ENCODE measurements around the gene ADCY2. TPM values are rescaled to one million over a fixed set of nuclear protein-coding genes. Genes with fewer than 3 reads are reported as not detected.

The ADCY2 gene
- polyA plus RNA-seq, 3 donors: 4.4 to 5.8 (median 5.6) TPM

- no peak for DNase-seq (ENCODE audit: low read depth in 3 of 3, low spot score in 2 of 3)
These were observed 455.8 kb downstream of the ADCY2 start for GRCh38 chr5:7851617-7852289.

DNA sequence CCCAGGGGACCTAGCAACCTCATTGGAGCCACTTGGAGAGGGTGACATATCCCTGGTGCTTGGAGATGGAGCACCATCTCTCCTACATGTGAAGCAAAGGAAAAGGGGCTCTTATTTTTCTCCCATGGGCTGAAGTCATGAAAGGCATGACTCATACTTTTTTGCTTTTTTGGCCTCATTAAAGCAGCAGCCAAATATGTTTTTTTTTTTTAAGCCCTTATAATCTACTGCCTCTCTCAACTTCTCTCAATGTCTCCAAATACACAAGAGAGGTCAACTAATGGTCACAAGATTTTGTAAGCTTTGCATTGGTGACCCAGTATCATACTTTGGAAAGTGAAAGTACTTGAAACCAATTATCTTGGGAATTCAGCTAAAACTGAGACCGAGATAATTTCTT lies 456.6 kb downstream of the ADCY2 start:
- DNase-seq (ENCODE audit: low read depth in 3 of 3, low spot score in 2 of 3): no peak

DNA sequence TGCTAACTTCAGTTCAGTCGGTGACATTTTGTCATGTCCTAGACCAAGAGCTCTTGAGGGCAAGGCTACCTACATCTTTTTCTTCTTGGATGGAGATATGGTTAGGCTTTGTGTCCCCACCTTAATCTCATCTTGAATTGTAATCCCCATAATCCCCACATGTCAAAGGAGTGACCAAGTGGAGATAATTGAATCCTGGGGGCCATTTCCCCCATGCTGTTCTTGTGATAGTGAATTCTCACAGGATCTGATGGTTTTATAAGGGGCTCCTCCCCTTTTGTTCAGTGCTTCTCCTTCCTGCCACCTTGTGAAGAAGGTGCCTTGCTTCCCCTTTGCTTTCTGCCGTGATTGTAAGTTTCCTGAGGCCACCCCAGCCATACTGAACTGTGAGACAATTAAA lies 457.1 kb downstream of the ADCY2 start:
- no peak for DNase-seq (ENCODE audit: low read depth in 3 of 3, low spot score in 2 of 3)

GRCh38 chr5:7855611-7856010 lies 459.7 kb downstream of the ADCY2 start:
- DNase-seq (ENCODE audit: low read depth in 3 of 3, low spot score in 2 of 3): no peak

- DNase-seq (ENCODE audit: low read depth in 3 of 3, low spot score in 2 of 3): no peak
These were observed 460.9 kb downstream of the ADCY2 start for GRCh38 chr5:7856855-7857254.

GRCh38 chr5:7857361-7857760 lies 461.4 kb downstream of the ADCY2 start:
- no peak for DNase-seq (ENCODE audit: low read depth in 3 of 3, low spot score in 2 of 3)

GRCh38 chr5:7857926-7858632 lies 462.1 kb downstream of the ADCY2 start:
- DNase-seq (ENCODE audit: low read depth in 3 of 3, low spot score in 2 of 3): no peak

DNA sequence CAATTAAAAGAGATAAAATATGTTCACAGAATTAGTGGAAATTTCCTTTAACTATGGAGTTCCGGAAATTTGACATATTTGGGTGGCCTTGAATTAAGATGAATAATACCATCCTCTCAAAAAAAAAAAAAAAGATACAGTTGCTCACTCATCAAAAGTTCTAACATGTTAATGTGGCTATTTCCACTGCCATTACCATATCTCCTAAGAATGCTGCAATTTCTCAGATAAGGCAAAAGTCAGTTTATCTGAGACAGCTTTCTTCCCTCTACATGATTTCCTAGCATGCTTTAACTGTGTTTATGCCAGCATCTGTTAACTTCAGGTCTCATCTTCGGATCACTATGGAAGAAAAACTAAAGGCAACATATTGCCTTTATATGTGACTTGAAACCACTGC lies 470.3 kb downstream of the ADCY2 start:
- DNase-seq (ENCODE audit: low read depth in 3 of 3, low spot score in 2 of 3): no peak

DNA sequence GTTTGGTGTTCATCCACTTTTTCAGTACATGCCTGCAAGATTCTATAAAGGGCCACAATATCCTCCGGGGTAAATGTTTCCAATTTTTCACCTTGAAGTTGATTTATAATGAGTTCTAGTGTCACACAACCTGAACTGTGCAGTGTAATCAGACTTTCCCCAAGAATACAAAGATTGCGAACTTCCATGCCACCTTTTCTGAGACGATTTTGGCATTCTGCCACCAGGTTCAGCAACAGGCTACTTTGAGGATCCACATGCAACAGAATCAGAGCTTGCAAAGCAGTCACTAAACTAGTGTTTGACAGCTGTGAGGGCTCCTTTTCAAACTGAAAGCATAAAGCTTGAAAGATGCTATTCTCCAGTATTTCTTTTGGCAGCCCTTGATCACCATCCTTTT lies 471.3 kb downstream of the ADCY2 start:
- no peak for DNase-seq (ENCODE audit: low read depth in 3 of 3, low spot score in 2 of 3)

DNA sequence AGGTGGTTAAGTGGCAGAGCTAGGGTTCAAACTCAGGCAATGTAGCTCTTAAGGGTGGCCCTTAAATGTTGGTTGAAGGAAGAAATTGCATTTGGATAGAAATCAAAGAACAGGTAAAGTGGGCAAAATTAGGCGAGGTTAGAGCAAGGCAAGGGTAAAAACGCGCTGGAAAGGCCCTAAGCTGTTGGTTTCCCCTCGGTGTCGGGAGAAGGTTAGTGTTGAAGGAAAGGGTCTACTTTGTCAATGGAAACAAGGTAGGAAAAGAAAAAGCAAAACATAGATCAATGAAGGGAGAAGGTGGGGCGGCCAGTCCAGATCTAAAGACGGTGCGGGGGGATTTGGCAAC lies 472.5 kb downstream of the ADCY2 start:
- DNase-seq (ENCODE audit: low read depth in 3 of 3, low spot score in 2 of 3): no peak

GRCh38 chr5:7868773-7869473 lies 473.0 kb downstream of the ADCY2 start, which contains the start of the genes FASTKD3 and MTRR:
TSS of gene FASTKD3 (minus strand) at chr5:7869031. CDS start at chr5:7868083, 948 bp downstream.
TSS of gene MTRR (plus strand) at chr5:7869148. CDS start at chr5:7870795, 1,647 bp downstream.
- peak; percentile 68 to 85 (median 78) for DNase-seq (ENCODE audit: low read depth in 3 of 3, low spot score in 2 of 3)

- DNase-seq (ENCODE audit: low read depth in 3 of 3, low spot score in 2 of 3): no peak
These were observed 473.7 kb downstream of the ADCY2 start for GRCh38 chr5:7869474-7870136.

DNA sequence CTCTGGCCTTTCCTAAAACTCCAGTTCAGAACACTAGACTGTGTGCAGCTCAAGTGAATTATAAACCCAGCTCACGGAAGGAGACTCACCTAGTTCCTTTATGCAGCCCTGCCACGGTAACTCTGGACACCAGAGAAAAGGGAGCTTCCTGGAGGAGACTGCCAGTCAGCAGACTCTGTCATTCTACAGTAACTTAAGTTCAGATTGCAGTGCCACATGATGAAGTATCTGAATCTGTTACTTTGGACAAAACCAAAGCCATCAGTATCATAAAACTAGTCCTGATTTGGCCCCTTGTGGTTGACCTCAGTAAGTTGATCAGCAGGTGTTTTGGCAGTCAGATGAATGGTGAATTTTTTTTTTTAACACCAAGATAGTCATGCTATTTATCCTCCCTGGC lies 475.7 kb downstream of the ADCY2 start:
- no peak for DNase-seq (ENCODE audit: low read depth in 3 of 3, low spot score in 2 of 3)

- DNase-seq (ENCODE audit: low read depth in 3 of 3, low spot score in 2 of 3): no peak
These were observed 476.7 kb downstream of the ADCY2 start for GRCh38 chr5:7872517-7873130.

GRCh38 chr5:7873216-7873615 lies 477.3 kb downstream of the ADCY2 start:
- DNase-seq (ENCODE audit: low read depth in 3 of 3, low spot score in 2 of 3): no peak

DNA sequence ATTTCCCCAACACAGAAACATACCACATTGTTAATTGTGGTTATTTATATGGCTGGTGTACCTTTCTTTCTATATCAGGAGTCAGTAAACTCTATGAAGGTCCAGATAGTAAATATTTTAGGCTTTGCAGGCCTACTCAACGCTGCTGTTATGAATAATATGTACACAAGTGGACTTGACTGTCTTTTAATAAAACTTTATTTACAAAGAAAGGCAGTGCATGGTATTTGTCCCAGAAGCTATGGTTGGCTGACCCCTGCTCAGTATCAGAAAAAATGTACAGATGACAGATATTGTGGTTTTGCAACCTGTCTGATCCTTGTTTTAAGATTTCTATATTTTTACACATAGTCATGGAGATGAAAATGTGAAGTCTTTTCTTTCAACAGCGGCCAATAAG lies 478.7 kb downstream of the ADCY2 start:
- DNase-seq (ENCODE audit: low read depth in 3 of 3, low spot score in 2 of 3): no peak

- DNase-seq (ENCODE audit: low read depth in 3 of 3, low spot score in 2 of 3): no peak
These were observed 479.2 kb downstream of the ADCY2 start for GRCh38 chr5:7875151-7875550.

- DNase-seq (ENCODE audit: low read depth in 3 of 3, low spot score in 2 of 3): no peak
These were observed 480.9 kb downstream of the ADCY2 start for GRCh38 chr5:7876867-7877266.

GRCh38 chr5:7877851-7878250 lies 481.9 kb downstream of the ADCY2 start:
- no peak for DNase-seq (ENCODE audit: low read depth in 3 of 3, low spot score in 2 of 3)

DNA sequence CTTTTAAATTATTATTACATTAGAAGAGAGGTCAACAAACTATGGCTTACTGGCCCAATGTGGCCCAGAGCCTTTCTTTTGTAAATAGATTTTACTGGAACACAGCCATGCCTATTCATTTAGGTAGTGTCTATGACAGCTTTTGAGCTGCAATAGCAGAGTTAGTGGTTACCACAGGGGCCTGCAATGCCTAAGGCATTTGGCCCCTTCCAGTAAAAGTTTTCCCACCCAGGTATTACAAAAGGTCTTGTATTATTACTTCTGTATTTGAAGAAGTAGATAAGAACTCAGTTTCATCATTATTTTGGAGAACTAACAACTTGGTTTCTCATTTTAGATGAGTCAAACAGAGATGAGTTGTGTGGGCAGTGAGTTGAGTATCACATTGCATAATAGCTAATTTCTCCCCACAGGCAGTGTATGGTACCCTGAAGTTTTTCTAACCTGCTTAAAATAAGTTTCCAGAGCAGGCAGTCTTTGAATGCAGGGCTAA lies 482.5 kb downstream of the ADCY2 start:
- DNase-seq (ENCODE audit: low read depth in 3 of 3, low spot score in 2 of 3): no peak
